Neural cell (in vitro differentiated cells): ENCODE results near the gene PSMB8. TPM values are rescaled to one million over a fixed set of nuclear protein-coding genes. Genes with fewer than 3 reads are reported as not detected.
"Not testable (repeated sequence)": the region's sequence is repeated elsewhere in the genome, so short reads cannot be mapped to it uniquely, and the experiment has no call there.

Source experiments
- H2AFZ ChIP-seq: fragments of 200-600, 300-800 bp; sonication (generic), shearing (Covaris generic); 2 replicates; pipeline ENCODE4 v1.6.0; 2014; ENCODE audit warnings: low read depth, mild to moderate bottlenecking, antibody characterized with exemption, low read length, moderate library complexity
- H3F3A ChIP-seq: fragments of 200-600 bp; shearing (Covaris generic); 2 replicates; pipeline ENCODE4 v1.6.1; 2016; ENCODE audit warnings: mild to moderate bottlenecking, moderate library complexity, mixed read lengths, antibody characterized with exemption, low read length; ENCODE audit not compliant: insufficient read depth, poor library complexity, severe bottlenecking
- H3K27ac ChIP-seq: fragments of 200-600, 300-800 bp; sonication (generic), shearing (Covaris generic); 2 replicates; pipeline ENCODE4 v1.5.1; 2014; ENCODE audit warnings: mild to moderate bottlenecking, low read length, moderate library complexity
- H3K27me3 ChIP-seq: fragments of 300-800, 200-600 bp; sonication (generic), shearing (Covaris generic); 2 replicates; pipeline ENCODE4 v1.6.0; 2014; ENCODE audit warnings: mild to moderate bottlenecking, low read depth, low read length, moderate library complexity; ENCODE audit not compliant: insufficient read depth
- H3K36me3 ChIP-seq: fragments of 300-800, 200-600 bp; sonication (generic), shearing (Covaris generic); 2 replicates; pipeline ENCODE4 v1.5.1; 2014; ENCODE audit warnings: mild to moderate bottlenecking, antibody characterized with exemption, low read length, moderate library complexity; ENCODE audit not compliant: insufficient read depth
- H3K4me2 ChIP-seq: fragments of 300-800, 200-600 bp; sonication (generic), shearing (Covaris generic); 2 replicates; pipeline ENCODE4 v1.6.0; 2014; ENCODE audit warnings: mild to moderate bottlenecking, low read length
- H3K4me3 ChIP-seq: fragments of 300-800, 200-600 bp; sonication (generic), shearing (Covaris generic); 2 replicates; pipeline ENCODE4 v1.5.1; 2014; ENCODE audit warnings: mild to moderate bottlenecking, low read length, moderate library complexity
- H3K79me2 ChIP-seq: fragments of 200-600 bp; shearing (Covaris generic); replicated peaks from 2 replicates; pipeline ENCODE4 v1.6.0; 2014; ENCODE audit warnings: mild to moderate bottlenecking, low read length, moderate library complexity; ENCODE audit not compliant: insufficient read depth
- H3K9ac ChIP-seq: fragments of 300-800, 200-600 bp; sonication (generic), shearing (Covaris generic); 2 replicates; pipeline ENCODE4 v1.6.1; 2016; ENCODE audit warnings: mild to moderate bottlenecking, low read length, mixed read lengths
- H3K9me2 ChIP-seq: fragments of 200-600 bp; shearing (Covaris generic); 2 replicates; pipeline ENCODE4 v1.6.1; 2016; ENCODE audit warnings: mild to moderate bottlenecking, low read length, mixed read lengths; ENCODE audit not compliant: insufficient read depth
- H3K9me3 ChIP-seq: fragments of 200-600, 300-800 bp; sonication (generic), shearing (Covaris generic); 2 replicates; pipeline ENCODE4 v1.6.1; 2016; ENCODE audit warnings: mild to moderate bottlenecking, mixed run types, low read length, moderate library complexity, mixed read lengths
- H4K20me1 ChIP-seq: fragments of 200-600 bp; shearing (Covaris generic); 2 replicates; pipeline ENCODE4 v1.6.1; 2016; ENCODE audit warnings: mild to moderate bottlenecking, mixed run types; ENCODE audit not compliant: insufficient read depth
- CTCF ChIP-seq: fragments of 450-650 bp; IDR thresholded peaks from 2 replicates; pipeline ENCODE4 v1.5.1; 2014; ENCODE audit warnings: antibody characterized with exemption, mild to moderate bottlenecking, moderate library complexity; ENCODE audit not compliant: poor library complexity, severe bottlenecking
- EP300 ChIP-seq: fragments of 450-650 bp; conservative IDR thresholded peaks from 2 replicates; pipeline ENCODE4 v1.6.1; 2014; ENCODE audit warnings: antibody characterized with exemption, mild to moderate bottlenecking, moderate library complexity; ENCODE audit not compliant: poor library complexity, severe bottlenecking
- EZH2 ChIP-seq: fragments of 200-600, 300-800 bp; shearing (Covaris generic), sonication (generic); IDR thresholded peaks from 2 replicates; pipeline ENCODE4 v1.6.1; 2014; ENCODE audit warnings: antibody characterized with exemption, low read length, borderline replicate concordance, mild to moderate bottlenecking; ENCODE audit not compliant: insufficient read depth, poor library complexity, severe bottlenecking
- MXI1 ChIP-seq: fragments of 450-650 bp; conservative IDR thresholded peaks from 2 replicates; pipeline ENCODE4 v1.6.1; 2014; ENCODE audit warnings: antibody characterized with exemption, mild to moderate bottlenecking; ENCODE audit not compliant: poor library complexity, severe bottlenecking
- POLR2AphosphoS5 ChIP-seq: IDR thresholded peaks from 2 replicates; pipeline ENCODE4 v1.6.1; 2012
- RAD21 ChIP-seq: fragments of 450-650 bp; conservative IDR thresholded peaks from 2 replicates; pipeline ENCODE4 v1.6.1; 2014; ENCODE audit warnings: antibody characterized with exemption, mild to moderate bottlenecking, moderate library complexity
- SMC3 ChIP-seq: fragments of 450-650 bp; conservative IDR thresholded peaks from 2 replicates; pipeline ENCODE4 v1.6.1; 2014; ENCODE audit warnings: antibody characterized with exemption, mild to moderate bottlenecking, moderate library complexity; ENCODE audit not compliant: poor library complexity
- TAF1 ChIP-seq: IDR thresholded peaks from 2 replicates; pipeline ENCODE4 v1.6.1; 2012; ENCODE audit warnings: low read depth
- polyA plus RNA-seq: library from polyadenylated mRNA; depleted of rRNA; stranded (reverse); fragments of >200 nt; gene quantifications from 2 replicates; pipeline ENCODE4 v1.2.3, GENCODE V29; 2014
- TF ChIP-seq, protein P1 (sequence below): IDR thresholded peaks from 2 replicates; pipeline ENCODE4 v1.6.1; 2012; ENCODE audit warnings: borderline replicate concordance

The PSMB8 gene
- polyA plus RNA-seq, 1 donor from 2014 or later: not detected

DNA sequence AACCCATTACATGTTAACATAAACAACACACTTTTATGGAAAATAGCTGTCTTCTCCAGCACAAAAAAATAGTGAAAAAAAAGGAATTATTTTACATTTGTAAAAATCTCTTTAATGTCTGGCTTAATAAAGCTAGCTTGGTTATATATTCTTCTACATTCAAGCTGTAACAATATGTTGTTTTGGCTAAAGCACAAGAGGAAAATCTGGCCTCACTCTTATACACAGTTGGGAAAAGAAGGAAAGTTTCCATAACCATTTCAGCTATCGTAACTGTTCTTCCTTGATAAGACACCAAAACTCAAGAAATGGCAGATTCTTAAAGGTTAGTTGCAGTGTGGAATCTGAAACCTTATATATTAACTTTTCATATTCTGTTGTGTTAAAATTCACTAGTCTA, 34.7 kb downstream of the PSMB8 start:
- Histone ChIP-seq H3K9me2 (no peaks in the 10 kb centered on the region), H3K4me3 (no peak overlapping the region), H3K36me3 (no peaks in the 10 kb centered on the region), H3K27me3 (no peaks in the 10 kb centered on the region), H4K20me1 (no peaks in the 10 kb centered on the region), H3K9ac (no peak overlapping the region), H2AFZ (no peak overlapping the region), H3K79me2 (no peaks in the 10 kb centered on the region), H3K27ac (no peak overlapping the region), H3K4me2 (no peak overlapping the region), H3K9me3 (no peaks in the 10 kb centered on the region), H3F3A (no peaks in the 10 kb centered on the region)
- TF ChIP-seq, protein P1, sequence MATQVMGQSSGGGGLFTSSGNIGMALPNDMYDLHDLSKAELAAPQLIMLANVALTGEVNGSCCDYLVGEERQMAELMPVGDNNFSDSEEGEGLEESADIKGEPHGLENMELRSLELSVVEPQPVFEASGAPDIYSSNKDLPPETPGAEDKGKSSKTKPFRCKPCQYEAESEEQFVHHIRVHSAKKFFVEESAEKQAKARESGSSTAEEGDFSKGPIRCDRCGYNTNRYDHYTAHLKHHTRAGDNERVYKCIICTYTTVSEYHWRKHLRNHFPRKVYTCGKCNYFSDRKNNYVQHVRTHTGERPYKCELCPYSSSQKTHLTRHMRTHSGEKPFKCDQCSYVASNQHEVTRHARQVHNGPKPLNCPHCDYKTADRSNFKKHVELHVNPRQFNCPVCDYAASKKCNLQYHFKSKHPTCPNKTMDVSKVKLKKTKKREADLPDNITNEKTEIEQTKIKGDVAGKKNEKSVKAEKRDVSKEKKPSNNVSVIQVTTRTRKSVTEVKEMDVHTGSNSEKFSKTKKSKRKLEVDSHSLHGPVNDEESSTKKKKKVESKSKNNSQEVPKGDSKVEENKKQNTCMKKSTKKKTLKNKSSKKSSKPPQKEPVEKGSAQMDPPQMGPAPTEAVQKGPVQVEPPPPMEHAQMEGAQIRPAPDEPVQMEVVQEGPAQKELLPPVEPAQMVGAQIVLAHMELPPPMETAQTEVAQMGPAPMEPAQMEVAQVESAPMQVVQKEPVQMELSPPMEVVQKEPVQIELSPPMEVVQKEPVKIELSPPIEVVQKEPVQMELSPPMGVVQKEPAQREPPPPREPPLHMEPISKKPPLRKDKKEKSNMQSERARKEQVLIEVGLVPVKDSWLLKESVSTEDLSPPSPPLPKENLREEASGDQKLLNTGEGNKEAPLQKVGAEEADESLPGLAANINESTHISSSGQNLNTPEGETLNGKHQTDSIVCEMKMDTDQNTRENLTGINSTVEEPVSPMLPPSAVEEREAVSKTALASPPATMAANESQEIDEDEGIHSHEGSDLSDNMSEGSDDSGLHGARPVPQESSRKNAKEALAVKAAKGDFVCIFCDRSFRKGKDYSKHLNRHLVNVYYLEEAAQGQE: no peak
- TF ChIP-seq RAD21 (no peak), SMC3 (no peak), CTCF (no peak), POLR2AphosphoS5 (no peak), EP300 (no peak), TAF1 (no peak), EZH2 (no peak), MXI1 (no peak)

- Histone ChIP-seq H3K4me3 (no peak overlapping the region), H3K27ac (no peak overlapping the region), H3K9ac (no peak overlapping the region), H3K4me2 (no peak overlapping the region), H2AFZ (no peak overlapping the region), H4K20me1 (no peaks in the 10 kb centered on the region), H3K9me3 (no peaks in the 10 kb centered on the region), H3K36me3 (no peaks in the 10 kb centered on the region), H3F3A (no peaks in the 10 kb centered on the region), H3K9me2 (no peaks in the 10 kb centered on the region), H3K79me2 (no peaks in the 10 kb centered on the region), H3K27me3 (no peaks in the 10 kb centered on the region)
- TF ChIP-seq RAD21: no peak
- TF ChIP-seq EP300: no peak
- TF ChIP-seq, protein P1: no peak
Observed at GRCh38 chr6:32807020-32807580, 36.7 kb downstream of the PSMB8 start.

DNA sequence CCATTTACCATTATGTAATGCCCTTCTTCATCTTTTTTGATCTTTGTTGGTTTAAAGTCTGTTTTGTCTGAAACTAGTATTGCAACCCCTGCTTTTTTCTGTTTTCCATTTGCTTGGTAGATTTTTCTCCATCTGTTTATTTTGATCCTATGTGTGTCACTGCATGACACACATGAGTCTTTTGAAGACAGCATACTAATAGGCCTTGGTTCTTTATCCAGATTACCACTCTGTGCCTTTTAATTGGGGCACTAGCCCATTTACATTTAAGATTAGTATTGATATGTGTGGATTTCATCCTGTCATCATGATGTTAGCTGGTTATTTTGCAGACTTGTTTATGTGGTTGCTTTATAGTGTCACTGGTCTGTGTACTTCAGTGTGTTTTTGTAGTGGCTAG, 38.4 kb downstream of the PSMB8 start:
- H3K9ac ChIP-seq, H3K4me2 ChIP-seq, H3K9me3 ChIP-seq, H4K20me1 ChIP-seq, H2AFZ ChIP-seq, H3K27ac ChIP-seq, H3K9me2 ChIP-seq, H3K4me3 ChIP-seq, H3K36me3 ChIP-seq, H3F3A ChIP-seq, H3K27me3 ChIP-seq, H3K79me2 ChIP-seq: not testable (repeated sequence)
